HG03196 (cell line): ENCODE data around the gene RPS17.
"Not testable (repeated sequence)": the region's sequence is repeated elsewhere in the genome, so short reads cannot be mapped to it uniquely, and the experiment has no call there.

Experiments used
- ATAC-seq: cut with Tn5 transposase; IDR thresholded peaks from one replicate; pipeline ENCODE4 v1.9.1; 2021; ENCODE audit not compliant: unreplicated experiment

Gene RPS17

GRCh38 chr15:82513587-82513986, 26.7 kb downstream of the RPS17 start:
- not testable (repeated sequence) for ATAC-seq

- not testable (repeated sequence) for ATAC-seq
Measured at GRCh38 chr15:82507693-82508092, 32.6 kb downstream of the RPS17 start.

- not testable (repeated sequence) for ATAC-seq
Measured at GRCh38 chr15:82507087-82507486, 33.2 kb downstream of the RPS17 start.

- ATAC-seq: not testable (repeated sequence)
Measured at GRCh38 chr15:82505842-82506241, 34.4 kb downstream of the RPS17 start.

GRCh38 chr15:82504074-82504473, 36.2 kb downstream of the RPS17 start:
- not testable (repeated sequence) for ATAC-seq

GRCh38 chr15:82502700-82503339, 37.4 kb downstream of the RPS17 start:
- not testable (repeated sequence) for ATAC-seq

GRCh38 chr15:82500772-82501171, 39.5 kb downstream of the RPS17 start:
- not testable (repeated sequence) for ATAC-seq

- not testable (repeated sequence) for ATAC-seq
Measured at GRCh38 chr15:82497978-82498377, 42.3 kb downstream of the RPS17 start.

- ATAC-seq: not testable (repeated sequence)
Measured at GRCh38 chr15:82488250-82488649, 52.0 kb downstream of the RPS17 start.

GRCh38 chr15:82487045-82487444, 53.2 kb downstream of the RPS17 start:
- ATAC-seq: not testable (repeated sequence)
